Upper lobe of right lung (tissue), 1 donor: ENCODE measurements around the gene BHLHE41. TPM values are rescaled to one million over a fixed set of nuclear protein-coding genes. Genes with fewer than 3 reads are reported as not detected.

Source experiments
- ATAC-seq: fragments of 200-7000 bp; cut with Tn5 transposase; one replicate; pipeline ENCODE4 v1.9.1; 2020; ENCODE audit warnings: mild to moderate bottlenecking, moderate library complexity
- DNase-seq: peaks from one replicate; pipeline ENCODE4 v3.0.0-alpha.2; 2020
- H3K27ac ChIP-seq: fragments of 200-600 bp; one replicate; pipeline ENCODE4 v1.8.0; 2022
- H3K27me3 ChIP-seq: fragments of 200-600 bp; one replicate; pipeline ENCODE4 v1.8.0; 2022; ENCODE audit warnings: mild to moderate bottlenecking
- H3K36me3 ChIP-seq: fragments of 200-600 bp; one replicate; pipeline ENCODE4 v1.8.0; 2022
- H3K4me1 ChIP-seq: fragments of 200-600 bp; one replicate; pipeline ENCODE4 v1.8.0; 2022
- H3K4me3 ChIP-seq: fragments of 200-600 bp; one replicate; pipeline ENCODE4 v1.8.0; 2022; ENCODE audit warnings: mild to moderate bottlenecking
- H3K9me3 ChIP-seq: fragments of 200-600 bp; one replicate; pipeline ENCODE4 v1.8.0; 2022
- CTCF ChIP-seq: fragments of 200-600 bp; IDR thresholded peaks from one replicate; pipeline ENCODE4 v1.8.0; 2022; ENCODE audit warnings: antibody characterized with exemption
- intact Hi-C: fragments of 100-400 bp; cut with DNase I; formaldehyde crosslinking; loops from one replicate; pipeline ENCODE4 v1.11.0; 2022
- total RNA-seq: library from RNA; stranded (reverse); fragmentation: NEBNext Ultra II Directional; extraction: Animal tissue kit (Norgen Biotek cat#: 25700); gene quantifications from one replicate; pipeline ENCODE4 v1.2.1, GENCODE V29; 2021
- donor health status: DM: no; HTN: yes; CAD: no; lungs with severe emphysema.

BHLHE41 gene
- total RNA-seq, 1 donor from 2014 or later = 104 TPM

- no peak overlapping the region for H3K4me3 ChIP-seq
- no peak for ATAC-seq
- peaks cover 13% of the 10 kb centered on the region for H3K27me3 ChIP-seq
- no peaks in the 10 kb centered on the region for H3K9me3 ChIP-seq
- no peaks in the 10 kb centered on the region for H3K4me1 ChIP-seq
- no peak overlapping the region for H3K27ac ChIP-seq
- intact Hi-C loops = no loop called here
- no peak for DNase-seq
- no peaks in the 10 kb centered on the region for H3K36me3 ChIP-seq
- no peak for TF ChIP-seq CTCF
These were observed 8.7 kb upstream of the BHLHE41 start for GRCh38 chr12:26133521-26133920.

- Histone ChIP-seq H3K9me3 (no peaks in the 10 kb centered on the region), H3K4me3 (no peak overlapping the region), H3K27ac (no peak overlapping the region), H3K36me3 (no peaks in the 10 kb centered on the region), H3K27me3 (peaks cover 13% of the 10 kb centered on the region), H3K4me1 (no peaks in the 10 kb centered on the region)
- DNase-seq = no peak
- ATAC-seq = no peak
- intact Hi-C loops = no loop called here
- TF ChIP-seq CTCF = no peak
These were observed 8.0 kb upstream of the BHLHE41 start for GRCh38 chr12:26132866-26133265.

GRCh38 chr12:26131936-26132335 is 7.1 kb upstream of the BHLHE41 start:
- Histone ChIP-seq H3K4me3 (no peak overlapping the region), H3K27ac (no peak overlapping the region), H3K36me3 (no peaks in the 10 kb centered on the region), H3K4me1 (peaks cover under 1% of the 10 kb centered on the region), H3K27me3 (peaks cover 23% of the 10 kb centered on the region), H3K9me3 (no peaks in the 10 kb centered on the region)
- ATAC-seq = no peak
- DNase-seq = no peak
- TF ChIP-seq CTCF = no peak
- intact Hi-C loops = no loop called here

GRCh38 chr12:26130728-26131127 is 5.9 kb upstream of the BHLHE41 start:
- ATAC-seq = no peak

GRCh38 chr12:26128168-26128567 is 3.3 kb upstream of the BHLHE41 start:
- Histone ChIP-seq H3K27me3 (peaks cover 50% of the 10 kb centered on the region), H3K9me3 (no peaks in the 10 kb centered on the region), H3K4me3 (no peak overlapping the region), H3K36me3 (no peaks in the 10 kb centered on the region), H3K27ac (no peak overlapping the region), H3K4me1 (peaks cover 21% of the 10 kb centered on the region)
- ATAC-seq (no peak), DNase-seq (no peak)
- intact Hi-C loops = no loop called here
- no peak for TF ChIP-seq CTCF

More at GRCh38 chr12:26130728-26131127, 5.9 kb upstream of the BHLHE41 start:
- Histone ChIP-seq H3K4me3 (no peak overlapping the region), H3K4me1 (peaks cover 11% of the 10 kb centered on the region), H3K36me3 (no peaks in the 10 kb centered on the region), H3K27me3 (peaks cover 30% of the 10 kb centered on the region), H3K9me3 (no peaks in the 10 kb centered on the region), H3K27ac (no peak overlapping the region)
- TF ChIP-seq CTCF = no peak
- intact Hi-C loops = no loop called here
- DNase-seq = no peak

- Histone ChIP-seq H3K9me3 (no peaks in the 10 kb centered on the region), H3K4me1 (peaks cover 26% of the 10 kb centered on the region), H3K36me3 (no peaks in the 10 kb centered on the region), H3K4me3 (no peak overlapping the region), H3K27me3 (peaks cover 55% of the 10 kb centered on the region), H3K27ac (peak overlapping the region; percentile 84)
- intact Hi-C loops = no loop called here
- no peak for TF ChIP-seq CTCF
- DNase-seq (no peak), ATAC-seq (no peak)
These were observed 2.6 kb upstream of the BHLHE41 start for GRCh38 chr12:26127404-26127803.
